Left ventricle myocardium inferior (tissue), 1 donor: ENCODE measurements around the gene MRO. TPM values are rescaled to one million over a fixed set of nuclear protein-coding genes. Genes with fewer than 3 reads are reported as not detected.
A peak's percentile ranks its signal among the peaks of the same experiment; 100 is the strongest.
"Not testable (repeated sequence)": the region's sequence is repeated elsewhere in the genome, so short reads cannot be mapped to it uniquely, and the experiment has no call there.

Experiments
- DNase-seq: peaks from one replicate; pipeline ENCODE4 v3.0.0-alpha.2; 2020
- H3K27ac ChIP-seq: fragments of 200-600 bp; replicated peaks from 2 replicates; pipeline ENCODE4 v1.8.0; 2021
- H3K27me3 ChIP-seq: fragments of 200-600 bp; 2 replicates; pipeline ENCODE4 v1.8.0; 2021; ENCODE audit warnings: low read depth
- H3K36me3 ChIP-seq: fragments of 200-600 bp; 2 replicates; pipeline ENCODE4 v1.8.0; 2021
- H3K4me1 ChIP-seq: fragments of 200-600 bp; 2 replicates; pipeline ENCODE4 v1.8.0; 2021
- H3K4me3 ChIP-seq: fragments of 200-600 bp; 2 replicates; pipeline ENCODE4 v1.8.0; 2021; ENCODE audit warnings: mild to moderate bottlenecking, moderate library complexity
- H3K9me3 ChIP-seq: fragments of 200-600 bp; replicated peaks from 2 replicates; pipeline ENCODE4 v1.8.0; 2021
- intact Hi-C: fragments of 100-400 bp; cut with micrococcal nuclease; formaldehyde crosslinking; loops from one replicate; pipeline ENCODE4 v1.11.0; 2022
- total RNA-seq: library from RNA; stranded (reverse); fragmentation: NEBNext Ultra II Directional; extraction: Animal tissue kit (Norgen Biotek cat#: 25700); gene quantifications from one replicate; pipeline ENCODE4 v1.2.1, GENCODE V29; 2021
- TF ChIP-seq, protein P1 (sequence below): fragments of 200-600 bp; IDR thresholded peaks from 2 replicates; pipeline ENCODE4 v1.8.0; 2021; ENCODE audit warnings: antibody characterized with exemption, mild to moderate bottlenecking, borderline replicate concordance
- donor health status: DM: no; HTN: yes; CAD: no; lungs with severe emphysema.

The MRO gene
- total RNA-seq, 1 donor from 2014 or later = 3.8 TPM

DNA sequence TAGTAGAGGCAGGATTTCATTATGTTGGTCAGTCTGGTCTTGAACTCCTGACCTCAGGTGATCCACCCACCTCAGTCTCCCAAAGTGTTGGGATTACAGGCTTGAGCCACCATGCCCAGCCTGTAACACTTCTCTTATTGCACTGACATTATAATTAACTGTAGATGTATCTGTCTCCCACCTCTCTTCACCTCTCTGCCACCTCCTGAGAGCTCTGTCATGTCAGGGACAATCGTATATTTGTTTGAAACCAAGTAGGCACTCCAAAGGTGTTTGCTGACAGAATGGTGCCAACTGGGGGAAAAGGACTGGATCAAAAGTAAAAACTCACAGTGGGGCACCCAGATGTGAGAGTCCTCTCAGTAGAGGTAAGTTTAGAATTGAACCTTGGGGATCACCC, 41.8 kb upstream of the MRO start:
- Histone ChIP-seq H3K4me3 (no peak overlapping the region), H3K27me3 (no peaks in the 10 kb centered on the region), H3K36me3 (no peaks in the 10 kb centered on the region), H3K27ac (peak overlapping the region; percentile 40), H3K9me3 (no peaks in the 10 kb centered on the region), H3K4me1 (peaks cover 6% of the 10 kb centered on the region)
- TF ChIP-seq, protein P1, sequence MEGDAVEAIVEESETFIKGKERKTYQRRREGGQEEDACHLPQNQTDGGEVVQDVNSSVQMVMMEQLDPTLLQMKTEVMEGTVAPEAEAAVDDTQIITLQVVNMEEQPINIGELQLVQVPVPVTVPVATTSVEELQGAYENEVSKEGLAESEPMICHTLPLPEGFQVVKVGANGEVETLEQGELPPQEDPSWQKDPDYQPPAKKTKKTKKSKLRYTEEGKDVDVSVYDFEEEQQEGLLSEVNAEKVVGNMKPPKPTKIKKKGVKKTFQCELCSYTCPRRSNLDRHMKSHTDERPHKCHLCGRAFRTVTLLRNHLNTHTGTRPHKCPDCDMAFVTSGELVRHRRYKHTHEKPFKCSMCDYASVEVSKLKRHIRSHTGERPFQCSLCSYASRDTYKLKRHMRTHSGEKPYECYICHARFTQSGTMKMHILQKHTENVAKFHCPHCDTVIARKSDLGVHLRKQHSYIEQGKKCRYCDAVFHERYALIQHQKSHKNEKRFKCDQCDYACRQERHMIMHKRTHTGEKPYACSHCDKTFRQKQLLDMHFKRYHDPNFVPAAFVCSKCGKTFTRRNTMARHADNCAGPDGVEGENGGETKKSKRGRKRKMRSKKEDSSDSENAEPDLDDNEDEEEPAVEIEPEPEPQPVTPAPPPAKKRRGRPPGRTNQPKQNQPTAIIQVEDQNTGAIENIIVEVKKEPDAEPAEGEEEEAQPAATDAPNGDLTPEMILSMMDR = no peak
- no peak for DNase-seq
- intact Hi-C loops = no loop called here

DNA sequence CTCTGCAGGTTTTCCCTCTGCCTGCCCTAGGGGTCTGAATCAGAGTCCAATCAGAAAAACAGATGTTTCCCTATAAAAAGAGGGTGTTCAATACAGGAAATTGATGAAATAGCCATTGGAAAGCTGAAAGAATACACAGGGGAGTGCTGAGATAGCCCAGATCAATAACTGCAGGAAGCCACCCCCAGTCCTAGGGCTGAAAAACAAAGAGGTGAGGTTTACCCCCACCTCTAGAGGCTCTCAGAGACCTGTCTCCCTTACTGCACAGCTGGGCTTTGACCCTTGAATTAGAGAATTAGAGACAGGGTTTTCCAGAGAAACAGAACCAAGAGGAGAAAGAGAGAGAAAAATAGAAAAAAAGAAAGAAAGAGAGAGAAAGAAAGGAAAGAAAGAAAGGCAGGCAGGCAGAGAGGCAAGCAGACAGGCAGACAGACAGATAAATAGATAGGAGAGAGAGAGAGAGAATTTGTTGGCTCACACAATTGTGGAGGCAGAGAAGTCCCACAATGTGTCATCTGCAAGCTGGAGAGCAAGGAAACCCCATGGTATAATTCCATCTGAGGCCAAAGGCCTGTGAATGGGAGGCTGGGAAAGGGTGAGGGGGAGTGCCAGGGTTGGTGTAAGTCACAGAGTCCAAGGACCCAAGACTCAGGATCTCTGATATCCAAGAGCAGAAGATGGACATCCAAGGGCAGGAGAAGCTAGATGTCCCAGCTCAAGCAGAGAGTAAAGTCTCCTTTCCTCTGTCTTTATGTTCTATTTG, 40.2 kb upstream of the MRO start:
- no peaks in the 10 kb centered on the region for H3K36me3 ChIP-seq
- no peak for DNase-seq
- TF ChIP-seq, protein P1 = no peak
- no peak overlapping the region for H3K27ac ChIP-seq
- H3K27me3 ChIP-seq = no peaks in the 10 kb centered on the region
- H3K4me1 ChIP-seq = peaks cover 6% of the 10 kb centered on the region
- intact Hi-C loops = no loop called here
- H3K4me3 ChIP-seq = no peak overlapping the region
- H3K9me3 ChIP-seq = no peaks in the 10 kb centered on the region

DNA sequence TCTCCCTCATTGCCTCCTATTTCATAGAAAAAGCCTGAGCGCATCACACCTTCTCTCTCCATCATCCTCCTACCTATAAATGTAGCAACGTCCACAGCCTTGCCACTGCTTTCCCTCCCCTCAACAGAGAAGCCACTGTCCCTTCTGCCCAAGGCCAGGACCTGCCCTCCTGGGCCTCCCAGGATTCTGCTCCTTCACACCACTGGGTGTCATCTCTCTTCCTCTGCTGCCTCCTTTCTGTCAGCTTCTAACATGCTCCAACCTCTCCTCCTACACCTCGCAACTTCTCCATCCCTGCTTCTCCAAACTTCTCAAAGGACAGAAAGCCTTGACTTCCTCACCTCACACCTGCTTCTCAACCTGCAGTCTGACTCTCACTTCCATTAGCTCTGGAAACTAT, 37.9 kb upstream of the MRO start:
- Histone ChIP-seq H3K27me3 (no peaks in the 10 kb centered on the region), H3K4me1 (no peaks in the 10 kb centered on the region), H3K4me3 (no peak overlapping the region), H3K27ac (no peak overlapping the region), H3K9me3 (no peaks in the 10 kb centered on the region), H3K36me3 (no peaks in the 10 kb centered on the region)
- TF ChIP-seq, protein P1 = no peak
- DNase-seq = no peak
- intact Hi-C loops = no loop called here

DNA sequence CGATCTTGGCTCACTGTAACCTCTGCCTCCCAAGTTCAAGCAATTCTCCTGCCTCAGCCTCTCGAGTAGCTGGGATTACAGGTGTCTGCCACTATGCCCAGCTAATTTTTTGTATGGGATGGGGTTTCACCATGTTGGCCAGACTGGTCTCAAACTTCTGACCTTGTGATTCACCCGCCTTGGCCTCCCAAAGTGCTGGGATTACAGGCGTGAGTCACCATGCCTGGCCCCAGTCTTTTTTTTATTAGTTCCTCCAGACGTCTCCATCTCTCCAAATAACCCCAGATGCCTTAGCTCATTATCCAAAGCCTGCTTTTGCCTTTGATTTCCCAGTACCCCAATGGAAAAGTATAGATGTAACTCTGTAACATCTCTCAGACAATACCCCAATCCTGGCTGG, 37.4 kb upstream of the MRO start:
- H3K27ac ChIP-seq, H3K4me1 ChIP-seq, intact Hi-C loops: not testable (repeated sequence)

DNA sequence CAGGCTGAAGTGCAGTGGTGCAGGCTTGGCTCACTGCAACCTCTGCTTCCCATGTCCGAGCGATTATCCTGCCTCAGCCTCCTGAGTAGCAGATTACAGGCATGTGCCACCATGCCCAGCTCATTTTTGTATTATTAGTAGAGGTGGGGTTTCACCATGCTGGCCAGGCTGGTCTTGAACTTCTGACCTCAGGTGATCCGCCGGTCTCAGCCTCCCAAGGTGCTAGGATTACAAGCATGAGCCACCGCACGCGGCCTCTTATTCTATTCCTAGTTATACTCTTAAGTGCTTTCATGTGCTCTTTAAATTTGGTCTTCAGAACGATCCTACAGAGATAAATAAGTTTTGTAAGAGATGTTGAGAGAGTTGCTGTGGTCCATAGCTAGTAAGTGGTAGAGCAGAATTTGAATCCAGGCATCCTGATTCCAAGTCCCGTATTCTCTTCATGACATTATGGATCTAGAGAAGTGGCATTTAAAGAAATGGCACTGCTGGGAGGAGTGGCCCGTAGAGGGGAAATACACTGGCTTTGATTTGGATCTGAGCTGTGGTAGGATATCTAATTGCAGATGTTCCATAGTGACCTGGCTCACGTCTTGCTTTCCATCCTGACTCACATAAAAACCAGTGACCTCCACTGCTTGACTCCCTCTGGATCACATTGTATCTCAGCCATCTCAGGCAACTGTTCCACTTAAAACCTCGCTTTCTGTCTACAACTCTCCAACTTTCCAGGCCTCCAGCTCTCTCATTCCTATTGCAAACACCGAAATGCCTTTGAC, 36.4 kb upstream of the MRO start:
- Histone ChIP-seq H3K9me3 (no peaks in the 10 kb centered on the region), H3K27ac (no peak overlapping the region), H3K4me3 (no peak overlapping the region), H3K36me3 (no peaks in the 10 kb centered on the region), H3K27me3 (no peaks in the 10 kb centered on the region), H3K4me1 (no peaks in the 10 kb centered on the region)
- no peak for DNase-seq
- TF ChIP-seq, protein P1 = no peak
- intact Hi-C loops = no loop called here

More for the DNA sequence above, 37.4 kb upstream of the MRO start:
- H3K4me3 ChIP-seq, H3K9me3 ChIP-seq, DNase-seq, H3K36me3 ChIP-seq, H3K27me3 ChIP-seq: not testable (repeated sequence)

DNA sequence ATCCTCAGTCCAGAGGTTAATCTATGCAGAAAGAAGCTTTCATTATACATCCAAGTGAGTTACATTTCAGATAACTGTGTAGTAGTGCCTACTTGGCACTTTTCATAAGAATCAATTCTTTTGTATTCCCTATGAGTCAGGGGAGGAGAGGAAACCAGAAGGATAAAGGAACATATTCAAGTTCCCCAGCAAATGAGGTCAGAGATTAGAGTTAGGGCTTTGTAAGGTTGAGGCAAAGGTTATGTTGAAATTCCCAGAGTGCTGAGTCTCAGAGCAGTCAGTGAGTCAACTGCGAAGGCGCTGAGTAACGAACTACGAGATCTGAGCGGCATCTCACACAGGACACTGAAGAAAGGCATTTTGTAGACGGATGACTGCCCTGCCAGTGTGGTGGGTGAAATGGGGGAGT, 34.1 kb upstream of the MRO start:
- Histone ChIP-seq H3K4me1 (peaks cover 7% of the 10 kb centered on the region), H3K36me3 (no peaks in the 10 kb centered on the region), H3K27ac (no peak overlapping the region), H3K27me3 (no peaks in the 10 kb centered on the region), H3K9me3 (no peaks in the 10 kb centered on the region), H3K4me3 (no peak overlapping the region)
- TF ChIP-seq, protein P1 = no peak
- intact Hi-C loops = no loop called here
- no peak for DNase-seq
